Panc1 (cell line): ENCODE results near the gene PDIK1L. TPM values are rescaled to one million over a fixed set of nuclear protein-coding genes. Genes with fewer than 3 reads are reported as not detected.

Source experiments
- ATAC-seq: fragments of 200-7000 bp; cut with Tn5 transposase; 2 replicates; pipeline ENCODE4 v1.9.1; 2020; ENCODE audit warnings: mild to moderate bottlenecking, moderate library complexity
- BruUV-seq: library from RNA; stranded (reverse); fragments of 400-500 nt; replicated peaks from 2 replicates; lab custom pipeline; 2021; lab: Mats Ljungman, UMichigan
- CTCF ChIA-PET: fragments of 300-600 bp; sonication (Branson Sonifier 250); formaldehyde crosslinking; loops from one replicate; lab custom pipeline; 2022; ENCODE audit warnings: antibody characterized with exemption; lab: Charles Lee
- POLR2A ChIA-PET: fragments of 300-600 bp; sonication (Branson Sonifier 250); formaldehyde crosslinking; loops from one replicate; lab custom pipeline; 2022; ENCODE audit warnings: antibody characterized with exemption; lab: Charles Lee
- DNase-seq: peaks from one replicate; pipeline ENCODE4 v3.0.0-alpha.2; 2010; ENCODE audit warnings: low read depth, low spot score
- H3K27ac ChIP-seq: 2 replicates; pipeline ENCODE4 v1.5.1; 2011; ENCODE audit warnings: mild to moderate bottlenecking, low read length, inconsistent platforms
- H3K27me3 ChIP-seq: fragments of 200-500 bp; sonication (Bioruptor generic); 2 replicates; pipeline ENCODE4 v1.6.0; 2014; ENCODE audit warnings: low read length, inconsistent platforms; ENCODE audit not compliant: control insufficient read depth, insufficient read depth
- H3K36me3 ChIP-seq: fragments of 200-500 bp; sonication (Bioruptor generic); 2 replicates; pipeline ENCODE4 v1.5.1; 2014; ENCODE audit warnings: inconsistent platforms, mild to moderate bottlenecking, low read length, moderate library complexity; ENCODE audit not compliant: control insufficient read depth, insufficient read depth
- H3K4me1 ChIP-seq: 2 replicates; pipeline ENCODE4 v1.5.1; 2011; ENCODE audit warnings: inconsistent platforms, mild to moderate bottlenecking, low read length, moderate library complexity; ENCODE audit not compliant: control insufficient read depth, insufficient read depth
- H3K4me3 ChIP-seq, 2 experiments: 2 replicates each; pipeline ENCODE4 v1.5.1; 2011 to 2012; ENCODE audit warnings: low read depth in 2 of 2, low read length in 2 of 2, mild to moderate bottlenecking in 2 of 2, inconsistent platforms in 1 of 2, moderate library complexity in 1 of 2
- H3K9me3 ChIP-seq: fragments of 200-500 bp; sonication (Bioruptor generic); 2 replicates; pipeline ENCODE4 v1.5.1; 2014; ENCODE audit warnings: low read depth, mild to moderate bottlenecking, inconsistent platforms, low read length, moderate library complexity; ENCODE audit not compliant: control insufficient read depth, insufficient read depth
- CTCF ChIP-seq: fragments of 450-650 bp; IDR thresholded peaks from 2 replicates; pipeline ENCODE4 v1.5.1; 2017; ENCODE audit warnings: mild to moderate bottlenecking
- POLR2AphosphoS5 ChIP-seq: IDR thresholded peaks from 2 replicates; pipeline ENCODE4 v1.6.1; 2012; ENCODE audit warnings: mild to moderate bottlenecking, low read depth, low read length, moderate library complexity
- REST ChIP-seq, 2 experiments: IDR thresholded peaks; 2 replicates each; pipeline ENCODE4 v1.6.1; 2011 to 2012; ENCODE audit warnings: low read depth in 2 of 2, control low read depth in 1 of 2, low read length in 1 of 2, mild to moderate bottlenecking in 1 of 2, moderate library complexity in 1 of 2; ENCODE audit not compliant: insufficient read depth in 1 of 2
- SIN3A ChIP-seq: IDR thresholded peaks from 2 replicates; pipeline ENCODE4 v1.6.1; 2012; ENCODE audit warnings: low read depth, mild to moderate bottlenecking, low read length, moderate library complexity, borderline replicate concordance; ENCODE audit not compliant: insufficient read depth
- TCF7L2 ChIP-seq: IDR thresholded peaks from 2 replicates; pipeline ENCODE4 v1.6.1; 2011; ENCODE audit warnings: mild to moderate bottlenecking, low read depth, low read length, inconsistent platforms
- in situ Hi-C: cut with HindIII; loops from 2 replicates; pipeline ENCODE4 v1.10.0; 2016; ENCODE audit warnings: low sequenced_read_pairs, low pct_unique_long_range_greater_than_20kb
- intact Hi-C: fragments of 100-400 bp; cut with micrococcal nuclease; formaldehyde crosslinking; loops from one replicate; pipeline ENCODE4 v1.10.0; 2022; ENCODE audit not compliant: unreplicated experiment
- total RNA-seq: library from RNA; stranded (reverse); gene quantifications from one replicate; pipeline ENCODE4 v1.2.1, GENCODE V29; 2021; ENCODE audit not compliant: unreplicated experiment

The PDIK1L gene
- total RNA-seq, 1 experiment from 2014 or later = 8.0 TPM

GRCh38 chr1:26067432-26067911 is 44.2 kb upstream of the PDIK1L start, which contains the start of gene TRIM63:
Gene TRIM63, minus strand, starts transcription at chr1:26067630. Its CDS starts 136 bp downstream, at chr1:26067494.
- ChIA-PET CTCF (no interaction called here), POLR2A (interaction anchor here (0.6 kb wide), 1 partner anchor 11 kb away, joined by 12 read pairs; no protein-coding TSS in a partner anchor)
- ATAC-seq = no peak
- TF ChIP-seq REST (IDR thresholded peaks at IDR 0.05; ENCODE audit: insufficient read depth in 1 of 2, low read depth in 2 of 2, low read length in 1 of 2) (no peak), SIN3A (no peak), CTCF (no peak), TCF7L2 (no peak), POLR2AphosphoS5 (no peak)
- Histone ChIP-seq H3K9me3 (no peaks in the 10 kb centered on the region), H3K36me3 (no peaks in the 10 kb centered on the region), H3K4me1 (no peaks in the 10 kb centered on the region; the same call in 1 of the 2 replicates), H3K4me3 (no peak within 1 kb of the TSS), H3K27ac (no peak within 1 kb of the TSS), H3K27me3 (0 out of 2 replicates have a peak, but pooled peaks cover 2% of the 10 kb centered on the region)
- no TSS peak for BruUV-seq
- intact Hi-C loops (no loop called here), in situ Hi-C loops (no loop called here)
- no peak for DNase-seq

- no peak for DNase-seq
- intact Hi-C loops (no loop called here), in situ Hi-C loops (no loop called here)
- H3K27ac ChIP-seq = no peak overlapping the region
- H3K4me1 ChIP-seq = no peaks in the 10 kb centered on the region
- H3K9me3 ChIP-seq = no peaks in the 10 kb centered on the region
- no peaks in the 10 kb centered on the region for H3K36me3 ChIP-seq
- ATAC-seq = no peak
- no TSS peak for BruUV-seq
- H3K27me3 ChIP-seq = peaks cover 2% of the 10 kb centered on the region; the same call in 1 of the 2 replicates
- H3K4me3 ChIP-seq = no peak overlapping the region
- ChIA-PET POLR2A (interaction anchor here (0.7 kb wide), 1 partner anchor 1977 kb away, joined by 3 read pairs; no protein-coding TSS in a partner anchor), CTCF (no interaction called here)
- TF ChIP-seq REST (IDR thresholded peaks at IDR 0.05; ENCODE audit: insufficient read depth in 1 of 2, low read depth in 2 of 2, low read length in 1 of 2) = no peak
- TF ChIP-seq CTCF = no peak
- no peak for TF ChIP-seq SIN3A
- no peak for TF ChIP-seq POLR2AphosphoS5
- no peak for TF ChIP-seq TCF7L2
Observed at GRCh38 chr1:26069941-26070295, 41.7 kb upstream of the PDIK1L start.
